GM19023 (cell line): Measurements from ENCODE around the gene C6orf62.
"Not testable (repeated sequence)": the region's sequence is repeated elsewhere in the genome, so short reads cannot be mapped to it uniquely, and the experiment has no call there.

Source experiments
- ATAC-seq: cut with Tn5 transposase; IDR thresholded peaks from one replicate; pipeline ENCODE4 v1.9.1; 2021; ENCODE audit warnings: mild to moderate bottlenecking, moderate library complexity; ENCODE audit not compliant: unreplicated experiment

Gene C6orf62

GRCh38 chr6:24719125-24719971 lies at the start of gene C6orf62:
Gene C6orf62 (minus strand): TSS chr6:24719154. CDS start chr6:24718668, 486 bp downstream.
- ATAC-seq = no peak

DNA sequence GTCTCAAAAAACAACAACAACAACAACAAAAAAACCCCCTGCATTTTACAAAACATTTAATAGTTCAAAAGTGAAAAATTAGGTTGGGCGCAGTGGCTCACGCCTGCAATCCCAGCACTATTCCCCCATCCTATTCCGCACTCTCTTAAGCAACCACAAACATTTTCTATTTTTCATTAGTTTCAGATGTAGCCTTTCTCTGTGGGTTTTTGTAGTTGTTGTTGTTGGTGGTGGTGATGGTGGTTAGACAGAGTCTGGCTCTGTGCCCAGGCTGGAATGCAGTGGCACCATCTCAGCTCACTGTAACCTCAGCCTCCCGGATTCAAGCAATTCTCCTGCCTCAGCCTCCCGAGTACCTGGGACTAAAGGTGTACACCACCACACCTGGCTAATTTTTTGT lies 49.4 kb upstream of the C6orf62 start:
- no peak for ATAC-seq

- no peak for ATAC-seq
Measured at GRCh38 chr6:24766680-24767462, 47.9 kb upstream of the C6orf62 start.

- not testable (repeated sequence) for ATAC-seq
Measured at GRCh38 chr6:24765968-24766367, 47.0 kb upstream of the C6orf62 start.

- ATAC-seq = not testable (repeated sequence)
Measured at GRCh38 chr6:24764833-24765828, 46.2 kb upstream of the C6orf62 start.

- ATAC-seq = no peak
Measured at GRCh38 chr6:24763578-24763977, 44.6 kb upstream of the C6orf62 start.

DNA sequence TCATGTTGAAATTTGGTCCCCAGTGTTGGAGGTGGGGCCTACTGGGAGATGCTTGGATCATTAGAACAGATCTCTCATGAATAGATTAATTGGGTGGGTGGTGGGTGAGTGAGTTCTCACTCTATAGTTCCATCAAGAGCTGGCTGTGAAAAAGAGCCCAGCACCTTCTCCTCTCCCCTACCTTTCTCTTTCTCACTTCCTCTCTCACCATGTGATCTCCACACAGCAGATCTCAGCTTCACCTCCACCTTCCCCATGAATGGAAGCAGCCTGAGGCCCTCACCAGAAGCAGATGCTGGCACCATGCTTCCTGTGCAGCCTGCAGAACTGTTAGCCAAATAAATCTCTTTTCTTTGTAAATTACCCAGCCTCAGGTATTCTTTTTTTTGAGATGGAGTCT lies 42.9 kb upstream of the C6orf62 start:
- no peak for ATAC-seq

- ATAC-seq = no peak
Measured at GRCh38 chr6:24761193-24761835, 42.4 kb upstream of the C6orf62 start.

- no peak for ATAC-seq
Measured at GRCh38 chr6:24760210-24760609, 41.3 kb upstream of the C6orf62 start.

GRCh38 chr6:24759718-24760117 lies 40.8 kb upstream of the C6orf62 start:
- ATAC-seq = no peak

- ATAC-seq = no peak
Measured at GRCh38 chr6:24757611-24758010, 38.7 kb upstream of the C6orf62 start.

GRCh38 chr6:24755279-24755678 lies 36.3 kb upstream of the C6orf62 start:
- ATAC-seq = no peak

- not testable (repeated sequence) for ATAC-seq
Measured at GRCh38 chr6:24754378-24754777, 35.4 kb upstream of the C6orf62 start.

- no peak for ATAC-seq
Measured at GRCh38 chr6:24753545-24753944, 34.6 kb upstream of the C6orf62 start.

- no peak for ATAC-seq
Measured at GRCh38 chr6:24752917-24753492, 34.1 kb upstream of the C6orf62 start.

GRCh38 chr6:24752503-24752902 lies 33.5 kb upstream of the C6orf62 start:
- no peak for ATAC-seq

GRCh38 chr6:24750878-24751277 lies 31.9 kb upstream of the C6orf62 start:
- not testable (repeated sequence) for ATAC-seq

- no peak for ATAC-seq
Measured at GRCh38 chr6:24749297-24749696, 30.3 kb upstream of the C6orf62 start.

- no peak for ATAC-seq
Measured at GRCh38 chr6:24744911-24745310, 26.0 kb upstream of the C6orf62 start.

DNA sequence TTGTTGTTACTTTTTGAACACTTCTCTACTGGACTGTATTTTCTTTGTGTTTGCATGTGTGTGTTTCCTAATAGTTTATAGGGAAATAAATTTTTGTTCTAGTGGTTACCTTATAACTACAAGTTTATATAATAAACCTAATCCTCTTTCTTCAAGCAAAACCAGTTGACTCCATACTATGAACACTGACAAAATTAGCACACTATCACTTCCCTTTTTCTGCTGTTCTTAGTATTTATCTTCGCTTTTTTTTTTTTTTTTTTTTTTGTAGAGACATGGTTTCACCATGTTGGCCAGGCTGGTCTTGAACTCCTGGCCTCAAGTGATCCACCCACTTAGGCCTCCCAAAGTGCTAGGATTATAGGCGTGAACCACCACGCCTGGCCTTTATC lies 25.0 kb upstream of the C6orf62 start:
- no peak for ATAC-seq
